Measurements from ENCODE around the gene UFD1.
A peak's percentile ranks its signal among the peaks of the same experiment; 100 is the strongest.

The UFD1 gene

GRCh38 chr22:19504900-19505734, 26.1 kb upstream of the UFD1 start:
- Histone ChIP-seq H3K79me2 (ENCODE audit: control insufficient read depth, insufficient read depth, low read length, unreplicated experiment) (no peaks in the 10 kb centered on the region), H3K27ac (ENCODE audit: low read depth, low read length) (no peak overlapping the region), H2AFZ (ENCODE audit: low read length, unreplicated experiment) (no peak overlapping the region), H3K36me3 (ENCODE audit: insufficient read depth, low read length) (no peaks in the 10 kb centered on the region), H3K27me3 (ENCODE audit: insufficient read depth, low read length) (no peaks in the 10 kb centered on the region), H3K4me1 (ENCODE audit: control insufficient read depth, insufficient read depth, low read length, unreplicated experiment) (no peaks in the 10 kb centered on the region), H3K4me3 (ENCODE audit: low read depth, low read length) (no peak overlapping the region)

GRCh38 chr22:19503869-19504268, 24.9 kb upstream of the UFD1 start:
- Histone ChIP-seq H3K4me1 (ENCODE audit: control insufficient read depth, insufficient read depth, low read length, unreplicated experiment) (no peaks in the 10 kb centered on the region), H2AFZ (ENCODE audit: low read length, unreplicated experiment) (no peak overlapping the region), H3K36me3 (ENCODE audit: insufficient read depth, low read length) (no peaks in the 10 kb centered on the region), H3K27me3 (ENCODE audit: insufficient read depth, low read length) (no peaks in the 10 kb centered on the region), H3K79me2 (ENCODE audit: control insufficient read depth, insufficient read depth, low read length, unreplicated experiment) (no peaks in the 10 kb centered on the region), H3K27ac (ENCODE audit: low read depth, low read length) (no peak overlapping the region), H3K4me3 (ENCODE audit: low read depth, low read length) (no peak overlapping the region)

GRCh38 chr22:19503367-19503766, 24.4 kb upstream of the UFD1 start:
- H3K79me2 ChIP-seq (ENCODE audit: control insufficient read depth, insufficient read depth, low read length, unreplicated experiment), result no peaks in the 10 kb centered on the region
- no peak overlapping the region for H3K27ac ChIP-seq (ENCODE audit: low read depth, low read length)
- no peaks in the 10 kb centered on the region for H3K4me1 ChIP-seq (ENCODE audit: control insufficient read depth, insufficient read depth, low read length, unreplicated experiment)
- no peak overlapping the region for H3K4me3 ChIP-seq (ENCODE audit: low read depth, low read length)
- no peak overlapping the region for H2AFZ ChIP-seq (ENCODE audit: low read length, unreplicated experiment)
- no peaks in the 10 kb centered on the region for H3K27me3 ChIP-seq (ENCODE audit: insufficient read depth, low read length)
- H3K36me3 ChIP-seq (ENCODE audit: insufficient read depth, low read length), result no peaks in the 10 kb centered on the region

- Histone ChIP-seq H3K27ac (ENCODE audit: low read depth, low read length) (no peak overlapping the region), H3K36me3 (ENCODE audit: insufficient read depth, low read length) (no peaks in the 10 kb centered on the region), H3K4me1 (ENCODE audit: control insufficient read depth, insufficient read depth, low read length, unreplicated experiment) (peaks cover 5% of the 10 kb centered on the region), H2AFZ (ENCODE audit: low read length, unreplicated experiment) (no peak overlapping the region), H3K27me3 (ENCODE audit: insufficient read depth, low read length) (no peaks in the 10 kb centered on the region), H3K4me3 (ENCODE audit: low read depth, low read length) (no peak overlapping the region), H3K79me2 (ENCODE audit: control insufficient read depth, insufficient read depth, low read length, unreplicated experiment) (no peaks in the 10 kb centered on the region)
Measured at GRCh38 chr22:19501897-19502447, 23.0 kb upstream of the UFD1 start.

- no peak overlapping the region for H3K27ac ChIP-seq (ENCODE audit: low read depth, low read length)
- H3K4me3 ChIP-seq (ENCODE audit: low read depth, low read length), result no peak overlapping the region
- H3K27me3 ChIP-seq (ENCODE audit: insufficient read depth, low read length), result no peaks in the 10 kb centered on the region
- no peaks in the 10 kb centered on the region for H3K79me2 ChIP-seq (ENCODE audit: control insufficient read depth, insufficient read depth, low read length, unreplicated experiment)
- peaks cover 7% of the 10 kb centered on the region for H3K4me1 ChIP-seq (ENCODE audit: control insufficient read depth, insufficient read depth, low read length, unreplicated experiment)
- no peaks in the 10 kb centered on the region for H3K36me3 ChIP-seq (ENCODE audit: insufficient read depth, low read length)
- no peak overlapping the region for H2AFZ ChIP-seq (ENCODE audit: low read length, unreplicated experiment)
Measured at GRCh38 chr22:19499880-19500242, 20.9 kb upstream of the UFD1 start.

GRCh38 chr22:19499236-19499879, 20.4 kb upstream of the UFD1 start:
- no peaks in the 10 kb centered on the region for H3K79me2 ChIP-seq (ENCODE audit: control insufficient read depth, insufficient read depth, low read length, unreplicated experiment)
- no peak overlapping the region for H2AFZ ChIP-seq (ENCODE audit: low read length, unreplicated experiment)
- H3K4me3 ChIP-seq (ENCODE audit: low read depth, low read length), result no peak overlapping the region
- peaks cover 7% of the 10 kb centered on the region for H3K4me1 ChIP-seq (ENCODE audit: control insufficient read depth, insufficient read depth, low read length, unreplicated experiment)
- H3K27me3 ChIP-seq (ENCODE audit: insufficient read depth, low read length), result no peaks in the 10 kb centered on the region
- no peak overlapping the region for H3K27ac ChIP-seq (ENCODE audit: low read depth, low read length)
- no peaks in the 10 kb centered on the region for H3K36me3 ChIP-seq (ENCODE audit: insufficient read depth, low read length)

GRCh38 chr22:19498866-19499190, 19.8 kb upstream of the UFD1 start:
- no peak overlapping the region for H2AFZ ChIP-seq (ENCODE audit: low read length, unreplicated experiment)
- no peaks in the 10 kb centered on the region for H3K27me3 ChIP-seq (ENCODE audit: insufficient read depth, low read length)
- H3K4me1 ChIP-seq (ENCODE audit: control insufficient read depth, insufficient read depth, low read length, unreplicated experiment), result peaks cover 7% of the 10 kb centered on the region
- H3K79me2 ChIP-seq (ENCODE audit: control insufficient read depth, insufficient read depth, low read length, unreplicated experiment), result no peaks in the 10 kb centered on the region
- no peaks in the 10 kb centered on the region for H3K36me3 ChIP-seq (ENCODE audit: insufficient read depth, low read length)
- no peak overlapping the region for H3K27ac ChIP-seq (ENCODE audit: low read depth, low read length)
- no peak overlapping the region for H3K4me3 ChIP-seq (ENCODE audit: low read depth, low read length)

- peaks cover 7% of the 10 kb centered on the region for H3K4me1 ChIP-seq (ENCODE audit: control insufficient read depth, insufficient read depth, low read length, unreplicated experiment)
Measured at GRCh38 chr22:19498154-19498865, 19.3 kb upstream of the UFD1 start.

GRCh38 chr22:19497245-19497644, 18.3 kb upstream of the UFD1 start:
- no peaks in the 10 kb centered on the region for H3K79me2 ChIP-seq (ENCODE audit: control insufficient read depth, insufficient read depth, low read length, unreplicated experiment)
- H2AFZ ChIP-seq (ENCODE audit: low read length, unreplicated experiment), result no peak overlapping the region
- no peaks in the 10 kb centered on the region for H3K27me3 ChIP-seq (ENCODE audit: insufficient read depth, low read length)
- H3K4me1 ChIP-seq (ENCODE audit: control insufficient read depth, insufficient read depth, low read length, unreplicated experiment), result peaks cover 7% of the 10 kb centered on the region
- H3K27ac ChIP-seq (ENCODE audit: low read depth, low read length), result peak overlapping the region; percentile 66
- H3K36me3 ChIP-seq (ENCODE audit: insufficient read depth, low read length), result no peaks in the 10 kb centered on the region
- H3K4me3 ChIP-seq (ENCODE audit: low read depth, low read length), result no peak overlapping the region

More at GRCh38 chr22:19498154-19498865, 19.3 kb upstream of the UFD1 start:
- Histone ChIP-seq H3K27ac (ENCODE audit: low read depth, low read length) (0 out of 2 replicates have a peak overlapping the region, but pooled peaks have one; percentile 66), H3K4me3 (ENCODE audit: low read depth, low read length) (no peak overlapping the region), H2AFZ (ENCODE audit: low read length, unreplicated experiment) (no peak overlapping the region), H3K79me2 (ENCODE audit: control insufficient read depth, insufficient read depth, low read length, unreplicated experiment) (no peaks in the 10 kb centered on the region), H3K36me3 (ENCODE audit: insufficient read depth, low read length) (no peaks in the 10 kb centered on the region), H3K27me3 (ENCODE audit: insufficient read depth, low read length) (no peaks in the 10 kb centered on the region)

- peaks cover 7% of the 10 kb centered on the region for H3K4me1 ChIP-seq (ENCODE audit: control insufficient read depth, insufficient read depth, low read length, unreplicated experiment)
- no peak overlapping the region for H2AFZ ChIP-seq (ENCODE audit: low read length, unreplicated experiment)
- no peak overlapping the region for H3K27ac ChIP-seq (ENCODE audit: low read depth, low read length)
- no peaks in the 10 kb centered on the region for H3K36me3 ChIP-seq (ENCODE audit: insufficient read depth, low read length)
- no peaks in the 10 kb centered on the region for H3K27me3 ChIP-seq (ENCODE audit: insufficient read depth, low read length)
- H3K79me2 ChIP-seq (ENCODE audit: control insufficient read depth, insufficient read depth, low read length, unreplicated experiment), result no peaks in the 10 kb centered on the region
- H3K4me3 ChIP-seq (ENCODE audit: low read depth, low read length), result no peak overlapping the region
Measured at GRCh38 chr22:19496324-19496630, 17.3 kb upstream of the UFD1 start.
